Spleen (tissue), 11 donors: ENCODE data around the gene STEAP1B. TPM values are rescaled to one million over a fixed set of nuclear protein-coding genes. Genes with fewer than 3 reads are reported as not detected.
A peak's percentile ranks its signal among the peaks of the same experiment; 100 is the strongest.

Experiments
- DNase-seq: peaks from one replicate; pipeline ENCODE4 v3.0.0-alpha.2; 2020
- H3K27ac ChIP-seq, 8 donors: fragments of 200-600 bp; sonication (generic) in 7 of 8; 1 replicate in 4 of 8; 2 replicates in 4 of 8; pipeline versions ENCODE4 v1.5.0 to v1.8.0; 2016 to 2021; ENCODE audit warnings: inconsistent platforms in 4 of 8, mild to moderate bottlenecking in 4 of 8, moderate library complexity in 1 of 8
- H3K27me3 ChIP-seq, 7 donors: fragments of 200-600 bp; sonication (generic) in 6 of 7; replicated peaks in 1 of 7; 1 replicate in 4 of 7; 2 replicates in 3 of 7; pipeline versions ENCODE4 v1.5.0 to v1.8.0; 2016 to 2021; ENCODE audit warnings: inconsistent platforms in 3 of 7, mild to moderate bottlenecking in 1 of 7
- H3K36me3 ChIP-seq, 6 donors: fragments of 200-600 bp; sonication (generic) in 5 of 6; 1 replicate in 4 of 6; 2 replicates in 2 of 6; pipeline versions ENCODE4 v1.5.0 to v1.8.0; 2016 to 2021; ENCODE audit warnings: inconsistent platforms in 2 of 6
- H3K4me1 ChIP-seq, 6 donors: fragments of 200-600 bp; sonication (generic) in 5 of 6; 1 replicate in 3 of 6; 2 replicates in 3 of 6; pipeline versions ENCODE4 v1.5.0 to v1.8.0; 2016 to 2021; ENCODE audit warnings: inconsistent platforms in 3 of 6
- H3K4me3 ChIP-seq, 8 donors: fragments of 200-600 bp; sonication (generic) in 7 of 8; 1 replicate in 4 of 8; 2 replicates in 4 of 8; pipeline versions ENCODE4 v1.5.0 to v1.8.0; 2016 to 2021; ENCODE audit warnings: inconsistent platforms in 4 of 8, mild to moderate bottlenecking in 4 of 8, moderate library complexity in 2 of 8
- H3K9me3 ChIP-seq, 8 donors: fragments of 200-600 bp; sonication (generic) in 7 of 8; 1 replicate in 4 of 8; 2 replicates in 4 of 8; pipeline versions ENCODE4 v1.5.0 to v1.8.0; 2016 to 2021; ENCODE audit warnings: inconsistent platforms in 4 of 8
- POLR2A ChIP-seq, 3 donors: fragments of 450-650 bp; IDR thresholded peaks; one replicate each; pipeline ENCODE4 v1.5.1; 2017; ENCODE audit warnings: antibody characterized with exemption in 3 of 3, mild to moderate bottlenecking in 1 of 3
- POLR2AphosphoS5 ChIP-seq, 3 donors: sonication (generic); formaldehyde crosslinking; IDR thresholded peaks; one replicate each; pipeline ENCODE4 v1.5.1; 2017; ENCODE audit warnings: antibody characterized with exemption in 3 of 3
- WGBS, 5 donors: extraction: QIAGEN DNeasy Blood & Tissue Kit in 3 of 5; methylation state at CpG; one replicate each; pipeline versions ENCODE4 v1.1.5 to v1.1.7; 2013 to 2018; 5-methylcytosine and 5-hydroxymethylcytosine counted together
- intact Hi-C: fragments of 100-400 bp; cut with DNase I; formaldehyde crosslinking; loops from one replicate; pipeline ENCODE4 v1.15.0; 2023; ENCODE audit warnings: low total_unique reads
- polyA plus RNA-seq, 3 donors: library from polyadenylated mRNA; stranded (reverse); fragments of 200-250 nt; gene quantifications; one replicate each; pipeline ENCODE4 v1.2.1, GENCODE V29; 2013
- total RNA-seq, 7 donors: library from RNA; depleted of rRNA in 3 of 7; stranded (reverse); fragments of >200 nt in 3 of 7; fragmentation: NEBNext Ultra II Directional in 4 of 7; extraction: Animal tissue kit (Norgen Biotek cat#: 25700) in 4 of 7; gene quantifications; one replicate each; pipeline versions ENCODE4 v1.1.0 to v1.2.1, GENCODE V29; 2016 to 2021
- TF ChIP-seq, protein P1 (sequence below), 11 experiments: fragments of 200-600 bp in 7 of 11; fragments of 450-650 bp in 4 of 11; sonication (generic) in 4 of 11; IDR thresholded peaks in 8 of 11; conservative IDR thresholded peaks in 3 of 11; 1 replicate in 7 of 11; 2 replicates in 4 of 11; pipeline versions ENCODE4 v1.4.0 to v1.8.0; 2016 to 2021; ENCODE audit warnings: antibody characterized with exemption in 11 of 11, inconsistent platforms in 4 of 11, mild to moderate bottlenecking in 1 of 11
- donor health status: healthy with polysubstance abuse.
- donor health status: DM: no; HTN: no; CAD: no; lungs with moderate emphysema.
- donor health status: DM: no; HTN: no; CAD: no.
- donor health status: Bipolar disorder and iron deficiency.
- donor health status: healthy.
- donor health status: DM: no; HTN: no; CAD: no.
- donor health status: DM: yes; HTN: yes; CAD: no.

Gene STEAP1B
- total and polyA plus RNA-seq, 10 donors, result 5.9 to 22.5 (median 12.9) TPM

- intact Hi-C loops, result loop anchor here (10.0 kb wide), 1 partner anchor 93 kb away; the partner anchor contains the start of gene RAPGEF5
- DNase-seq, result no peak
- no peaks in the 10 kb centered on the region for H3K9me3 ChIP-seq
- no peaks in the 10 kb centered on the region for H3K36me3 ChIP-seq
- peaks cover 0 to 9% (median 4%) of the 10 kb centered on the region in 7 donors for H3K27me3 ChIP-seq
- TF ChIP-seq, protein P1, sequence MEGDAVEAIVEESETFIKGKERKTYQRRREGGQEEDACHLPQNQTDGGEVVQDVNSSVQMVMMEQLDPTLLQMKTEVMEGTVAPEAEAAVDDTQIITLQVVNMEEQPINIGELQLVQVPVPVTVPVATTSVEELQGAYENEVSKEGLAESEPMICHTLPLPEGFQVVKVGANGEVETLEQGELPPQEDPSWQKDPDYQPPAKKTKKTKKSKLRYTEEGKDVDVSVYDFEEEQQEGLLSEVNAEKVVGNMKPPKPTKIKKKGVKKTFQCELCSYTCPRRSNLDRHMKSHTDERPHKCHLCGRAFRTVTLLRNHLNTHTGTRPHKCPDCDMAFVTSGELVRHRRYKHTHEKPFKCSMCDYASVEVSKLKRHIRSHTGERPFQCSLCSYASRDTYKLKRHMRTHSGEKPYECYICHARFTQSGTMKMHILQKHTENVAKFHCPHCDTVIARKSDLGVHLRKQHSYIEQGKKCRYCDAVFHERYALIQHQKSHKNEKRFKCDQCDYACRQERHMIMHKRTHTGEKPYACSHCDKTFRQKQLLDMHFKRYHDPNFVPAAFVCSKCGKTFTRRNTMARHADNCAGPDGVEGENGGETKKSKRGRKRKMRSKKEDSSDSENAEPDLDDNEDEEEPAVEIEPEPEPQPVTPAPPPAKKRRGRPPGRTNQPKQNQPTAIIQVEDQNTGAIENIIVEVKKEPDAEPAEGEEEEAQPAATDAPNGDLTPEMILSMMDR (IDR thresholded peaks at IDR 0.05 in 8 of 11, conservative IDR thresholded peaks at IDR 0.05 in 3 of 11), result no peak
- TF ChIP-seq POLR2A (IDR thresholded peaks at IDR 0.05) (no peak), POLR2AphosphoS5 (IDR thresholded peaks at IDR 0.05) (no peak)
- peak overlapping the region in 1 of 8 donors; percentile 24 for H3K27ac ChIP-seq
- 62 to 77% (median 76%) methylated on average over 3 of the region's 3 CpGs for WGBS, 5 donors
- H3K4me3 ChIP-seq, result no peak overlapping the region
- peaks cover 18 to 57% (median 40%) of the 10 kb centered on the region in 6 donors for H3K4me1 ChIP-seq
Measured at GRCh38 chr7:22447762-22448161, 52.2 kb downstream of the STEAP1B start.

GRCh38 chr7:22447008-22447407 lies 53.0 kb downstream of the STEAP1B start:
- DNase-seq, result no peak
- no peak overlapping the region for H3K4me3 ChIP-seq
- intact Hi-C loops, result loop anchor here (10.0 kb wide), 1 partner anchor 92 kb away; the partner anchor contains the start of gene RAPGEF5
- H3K36me3 ChIP-seq, result no peaks in the 10 kb centered on the region
- peaks cover 0 to 1% (median 0%) of the 10 kb centered on the region in 7 donors for H3K27me3 ChIP-seq
- H3K4me1 ChIP-seq, result peaks cover 18 to 50% (median 34%) of the 10 kb centered on the region in 6 donors
- peak overlapping the region in 4 of 8 donors; percentile 78 to 89 (median 81) for H3K27ac ChIP-seq
- no peaks in the 10 kb centered on the region for H3K9me3 ChIP-seq
- TF ChIP-seq, protein P1 (IDR thresholded peaks at IDR 0.05 in 8 of 11, conservative IDR thresholded peaks at IDR 0.05 in 3 of 11), result no peak
- no peak for TF ChIP-seq POLR2AphosphoS5 (IDR thresholded peaks at IDR 0.05)
- TF ChIP-seq POLR2A (IDR thresholded peaks at IDR 0.05), result no peak

DNA sequence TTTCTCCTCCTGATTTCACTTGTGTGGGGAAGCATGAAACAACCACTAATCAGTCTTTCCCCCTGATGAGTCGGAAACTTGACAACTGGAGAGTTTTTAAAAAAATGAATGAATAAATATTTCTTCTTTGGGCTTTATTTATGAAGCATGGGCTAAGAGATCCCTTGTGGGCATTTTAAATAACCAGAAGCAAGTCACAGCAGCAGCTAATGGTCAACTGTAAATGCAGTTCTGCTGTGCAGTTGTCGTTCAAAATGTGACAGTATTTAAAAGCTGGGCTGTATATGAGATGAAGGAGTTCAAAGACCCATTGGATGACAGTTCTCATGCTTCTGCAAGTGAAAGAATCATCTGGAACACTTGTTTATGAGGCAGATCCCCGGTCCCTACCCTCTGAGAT lies 54.1 kb downstream of the STEAP1B start:
- H3K36me3 ChIP-seq, result no peaks in the 10 kb centered on the region
- no peak overlapping the region for H3K4me3 ChIP-seq
- no peaks in the 10 kb centered on the region for H3K9me3 ChIP-seq
- TF ChIP-seq POLR2AphosphoS5 (IDR thresholded peaks at IDR 0.05), result no peak
- TF ChIP-seq POLR2A (IDR thresholded peaks at IDR 0.05), result no peak
- TF ChIP-seq, protein P1 (IDR thresholded peaks at IDR 0.05 in 8 of 11, conservative IDR thresholded peaks at IDR 0.05 in 3 of 11), result no peak
- no peak for DNase-seq
- no peaks in the 10 kb centered on the region for H3K27me3 ChIP-seq
- H3K4me1 ChIP-seq, result peaks cover 18 to 48% (median 33%) of the 10 kb centered on the region in 6 donors
- WGBS, 5 donors, result 28 to 42% (median 39%) methylated on average over 3 of the region's 3 CpGs
- H3K27ac ChIP-seq, result peak overlapping the region in 7 of 8 donors; percentile 68 to 89 (median 79)
- intact Hi-C loops, result loop anchor here (10.0 kb wide), 1 partner anchor 91 kb away; the partner anchor contains the start of gene RAPGEF5

DNA sequence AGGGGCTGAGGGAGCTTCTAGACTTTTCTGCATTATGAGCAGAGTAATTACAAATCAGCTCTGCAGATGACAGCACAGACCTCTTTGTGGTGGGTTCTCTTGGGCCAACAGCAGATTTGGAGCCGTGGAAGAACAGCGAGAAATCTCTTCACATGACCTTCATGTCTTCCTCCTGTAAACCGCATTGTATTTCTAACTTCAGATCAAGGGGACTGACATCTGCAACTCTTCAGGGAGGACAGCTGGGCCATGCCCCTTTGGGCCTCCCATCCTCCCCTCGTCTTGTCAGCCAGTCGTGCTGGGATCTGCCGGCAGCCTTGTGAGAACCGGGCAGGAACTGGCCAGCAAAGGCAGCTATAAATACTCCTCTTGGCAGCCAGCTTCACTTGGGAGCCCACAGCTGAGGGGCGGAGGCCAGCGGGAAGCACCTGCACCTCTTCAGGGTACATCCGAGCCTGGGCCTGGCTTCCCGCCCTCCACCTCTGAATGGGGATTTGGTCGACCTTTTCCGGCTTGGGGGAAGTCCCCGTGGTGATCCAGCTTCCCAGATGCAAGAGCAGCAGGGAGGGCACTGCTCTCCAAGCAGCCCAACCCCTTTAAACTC lies 54.7 kb downstream of the STEAP1B start:
- peak overlapping the region in 1 of 8 donors; percentile 25 for H3K4me3 ChIP-seq
- peak overlapping the region; percentile 66 to 89 (median 78) for H3K27ac ChIP-seq

More for the DNA sequence above, 54.7 kb downstream of the STEAP1B start:
- peak; percentile 92 to 95 (median 95) for TF ChIP-seq POLR2AphosphoS5 (IDR thresholded peaks at IDR 0.05)
- TF ChIP-seq, protein P1 (IDR thresholded peaks at IDR 0.05 in 8 of 11, conservative IDR thresholded peaks at IDR 0.05 in 3 of 11), result no peak
- Histone ChIP-seq H3K27me3 (no peaks in the 10 kb centered on the region), H3K4me1 (peaks cover 18 to 48% (median 33%) of the 10 kb centered on the region in 6 donors), H3K36me3 (no peaks in the 10 kb centered on the region), H3K9me3 (no peaks in the 10 kb centered on the region)
- WGBS, 5 donors, result 4 to 17% (median 6%) methylated on average over 14 of the region's 14 CpGs
- intact Hi-C loops, result loop anchor here (10.0 kb wide), 1 partner anchor 90 kb away; the partner anchor contains the start of gene RAPGEF5
- peak; percentile 91 for DNase-seq
